Body of pancreas (tissue), 4 donors: ENCODE data around the gene CNIH2. TPM values are rescaled to one million over a fixed set of nuclear protein-coding genes. Genes with fewer than 3 reads are reported as not detected.
"Not testable (repeated sequence)": the region's sequence is repeated elsewhere in the genome, so short reads cannot be mapped to it uniquely, and the experiment has no call there.

Experiments
- ATAC-seq: fragments of 150-250 bp; one replicate; pipeline ENCODE4 v1.9.1; 2016
- DNase-seq, 4 donors: peaks; one replicate each; pipeline ENCODE4 v3.0.0-alpha.2; 2019
- H3K27ac ChIP-seq, 4 donors: fragments of 200-600 bp; sonication (generic); 1 replicate in 3 of 4; 2 replicates in 1 of 4; pipeline versions ENCODE4 v1.5.1 to v1.6.1; 2016 to 2019; ENCODE audit warnings: mild to moderate bottlenecking in 1 of 4, mixed read lengths in 1 of 4, moderate library complexity in 1 of 4
- H3K27me3 ChIP-seq, 2 donors: fragments of 200-600 bp; sonication (generic); one replicate each; pipeline ENCODE4 v1.6.0; 2016; ENCODE audit warnings: mild to moderate bottlenecking in 1 of 2
- H3K36me3 ChIP-seq, 2 donors: fragments of 200-600 bp; sonication (generic); replicated peaks in 1 of 2; 2 replicates each; pipeline ENCODE4 v1.5.1; 2016; ENCODE audit warnings: low read depth in 2 of 2; ENCODE audit not compliant: insufficient read depth in 1 of 2
- H3K4me1 ChIP-seq: fragments of 200-600 bp; sonication (generic); one replicate; pipeline ENCODE4 v1.6.0; 2016
- H3K4me3 ChIP-seq, 2 donors: fragments of 200-600 bp; sonication (generic); 1 replicate in 1 of 2; 2 replicates in 1 of 2; pipeline ENCODE4 v1.5.1; 2016 to 2019
- H3K9me3 ChIP-seq, 3 donors: fragments of 200-600 bp; sonication (generic); 1 replicate in 2 of 3; 2 replicates in 1 of 3; pipeline ENCODE4 v1.5.1; 2016
- POLR2A ChIP-seq, 3 donors: fragments of 450-650 bp; IDR thresholded peaks; one replicate each; pipeline ENCODE4 v1.6.1; 2016; ENCODE audit warnings: antibody characterized with exemption in 3 of 3, mild to moderate bottlenecking in 2 of 3
- WGBS, 2 donors: methylation state at CpG; one replicate each; pipeline ENCODE4 v1.1.5; 2017; 5-methylcytosine and 5-hydroxymethylcytosine counted together
- intact Hi-C: fragments of 100-400 bp; cut with DNase I; formaldehyde crosslinking; loops from one replicate; pipeline ENCODE4 v1.15.1; 2023
- total RNA-seq, 2 donors: library from RNA; depleted of rRNA; stranded (reverse); fragments of >200 nt; gene quantifications; one replicate each; pipeline ENCODE4 v1.1.0, GENCODE V29; 2016
- TF ChIP-seq, protein P1 (sequence below), 7 experiments: fragments of 450-650 bp in 4 of 7; fragments of 200-600 bp in 3 of 7; sonication (generic) in 3 of 7; IDR thresholded peaks; one replicate each; pipeline ENCODE4 v1.5.1; 2016 to 2019; ENCODE audit warnings: antibody characterized with exemption in 7 of 7

Gene CNIH2
- total RNA-seq, 2 donors from 2014 or later: 3.6 to 4.6 TPM

DNA sequence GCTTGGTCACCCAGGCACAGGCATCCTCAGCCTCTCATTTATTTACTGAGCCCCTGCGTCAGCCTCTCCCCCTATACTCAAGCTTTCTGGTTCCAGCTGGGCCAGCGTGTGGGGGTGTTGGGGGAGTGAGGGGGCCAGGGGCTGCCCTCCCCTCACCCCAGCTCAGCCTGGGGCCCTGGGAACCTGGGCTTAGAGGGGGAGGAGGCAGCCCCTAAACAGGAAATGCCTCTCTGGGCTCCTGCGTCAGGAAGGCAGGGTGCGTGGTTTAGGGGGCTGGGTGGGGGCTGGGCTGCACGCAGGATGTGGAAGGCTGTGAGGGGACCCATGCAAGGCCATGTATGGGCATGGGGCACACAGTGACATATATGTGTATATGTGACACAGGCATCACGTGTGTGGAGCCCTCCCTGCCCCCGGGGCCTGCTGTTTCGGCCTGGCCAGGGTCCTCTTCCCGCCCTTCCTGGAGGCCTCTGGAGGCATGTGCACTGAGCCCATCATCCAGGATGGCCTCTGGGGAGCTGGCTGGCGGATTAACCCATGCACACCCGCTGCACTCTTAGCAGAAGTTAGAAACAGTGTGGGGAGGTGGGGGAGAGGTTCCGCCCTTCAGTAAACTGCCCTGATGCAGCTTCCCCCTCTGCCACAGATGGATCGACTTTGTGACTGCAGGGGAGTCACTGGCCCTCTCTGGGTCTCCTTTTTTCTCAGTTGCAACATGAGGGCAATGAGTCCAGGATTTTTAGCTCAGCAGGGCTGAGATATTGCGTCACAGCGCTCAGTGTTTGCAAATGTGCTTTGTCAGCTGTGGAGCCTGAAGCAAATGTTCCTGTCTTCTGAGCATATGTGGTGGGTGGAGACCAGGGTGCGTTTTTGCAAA lies 40.0 kb downstream of the CNIH2 start:
- intact Hi-C loops: no loop called here
- peak; percentile 31 to 79 (median 42) for DNase-seq

DNA sequence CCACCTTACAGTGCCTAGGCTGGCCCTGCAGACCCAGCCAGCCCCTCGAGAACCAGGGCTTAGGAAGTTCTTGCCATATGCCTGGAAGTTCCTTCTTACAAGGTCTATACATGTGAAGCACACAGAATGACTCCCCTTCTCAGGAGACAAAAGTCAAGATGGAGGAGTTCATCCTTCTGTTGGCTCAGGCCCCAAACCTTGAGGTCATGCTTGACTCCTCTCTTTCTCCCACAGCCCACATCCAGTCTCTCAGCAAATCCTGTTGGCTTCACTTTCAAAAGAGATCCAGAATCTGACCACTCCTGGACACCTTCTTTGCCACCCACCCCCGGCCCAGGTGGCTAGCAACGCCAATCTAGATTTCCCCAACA lies 40.6 kb downstream of the CNIH2 start:
- intact Hi-C loops: no loop called here
- TF ChIP-seq, protein P1, sequence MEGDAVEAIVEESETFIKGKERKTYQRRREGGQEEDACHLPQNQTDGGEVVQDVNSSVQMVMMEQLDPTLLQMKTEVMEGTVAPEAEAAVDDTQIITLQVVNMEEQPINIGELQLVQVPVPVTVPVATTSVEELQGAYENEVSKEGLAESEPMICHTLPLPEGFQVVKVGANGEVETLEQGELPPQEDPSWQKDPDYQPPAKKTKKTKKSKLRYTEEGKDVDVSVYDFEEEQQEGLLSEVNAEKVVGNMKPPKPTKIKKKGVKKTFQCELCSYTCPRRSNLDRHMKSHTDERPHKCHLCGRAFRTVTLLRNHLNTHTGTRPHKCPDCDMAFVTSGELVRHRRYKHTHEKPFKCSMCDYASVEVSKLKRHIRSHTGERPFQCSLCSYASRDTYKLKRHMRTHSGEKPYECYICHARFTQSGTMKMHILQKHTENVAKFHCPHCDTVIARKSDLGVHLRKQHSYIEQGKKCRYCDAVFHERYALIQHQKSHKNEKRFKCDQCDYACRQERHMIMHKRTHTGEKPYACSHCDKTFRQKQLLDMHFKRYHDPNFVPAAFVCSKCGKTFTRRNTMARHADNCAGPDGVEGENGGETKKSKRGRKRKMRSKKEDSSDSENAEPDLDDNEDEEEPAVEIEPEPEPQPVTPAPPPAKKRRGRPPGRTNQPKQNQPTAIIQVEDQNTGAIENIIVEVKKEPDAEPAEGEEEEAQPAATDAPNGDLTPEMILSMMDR (IDR thresholded peaks at IDR 0.05): no peak
- no peak for TF ChIP-seq POLR2A (IDR thresholded peaks at IDR 0.05)
- WGBS, 2 donors: 63 to 69% methylated on average over 3 of the region's 3 CpGs
- ATAC-seq (no peak), DNase-seq (no peak)
- H3K4me1 ChIP-seq: peaks cover 5% of the 10 kb centered on the region
- no peaks in the 10 kb centered on the region for H3K36me3 ChIP-seq
- no peaks in the 10 kb centered on the region for H3K9me3 ChIP-seq
- peak overlapping the region in 2 of 4 donors; percentile 65 to 67 for H3K27ac ChIP-seq
- H3K27me3 ChIP-seq: no peaks in the 10 kb centered on the region
- H3K4me3 ChIP-seq: no peak overlapping the region

More for the DNA sequence above, 40.0 kb downstream of the CNIH2 start:
- Histone ChIP-seq H3K4me3 (no peak overlapping the region), H3K4me1 (peaks cover 10% of the 10 kb centered on the region), H3K27ac (peak overlapping the region in 2 of 4 donors; percentile 65 to 67), H3K27me3 (no peaks in the 10 kb centered on the region), H3K9me3 (no peaks in the 10 kb centered on the region), H3K36me3 (no peaks in the 10 kb centered on the region)
- WGBS, 2 donors: 49 to 53% methylated on average over 9 to 13 of the region's 16 CpGs
- ATAC-seq: peak; percentile 21
- TF ChIP-seq, protein P1 (IDR thresholded peaks at IDR 0.05): no peak
- TF ChIP-seq POLR2A (IDR thresholded peaks at IDR 0.05): no peak

DNA sequence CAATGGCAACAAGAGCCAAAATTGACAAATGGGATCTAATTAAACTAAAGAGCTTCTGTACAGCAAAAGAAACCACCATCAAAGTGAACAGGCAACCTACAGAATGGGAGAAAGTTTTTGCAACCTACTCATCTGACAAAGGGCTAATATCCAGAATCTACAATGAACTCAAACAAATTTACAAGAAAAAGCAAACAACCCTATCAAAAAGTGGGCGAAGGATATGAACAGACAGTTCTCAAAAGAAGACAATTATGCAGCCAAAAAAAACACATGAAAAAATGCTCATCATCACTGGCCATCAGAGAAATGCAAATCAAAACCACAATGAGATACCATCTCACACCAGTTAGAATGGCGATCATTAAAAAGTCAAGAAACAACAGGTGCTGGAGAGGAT lies 42.3 kb downstream of the CNIH2 start:
- H3K4me1 ChIP-seq, H3K36me3 ChIP-seq, H3K27ac ChIP-seq, intact Hi-C loops, ATAC-seq, H3K4me3 ChIP-seq, DNase-seq, H3K27me3 ChIP-seq, H3K9me3 ChIP-seq: not testable (repeated sequence)
- WGBS, 2 donors: 71 to 79% methylated on average over 2 of the region's 2 CpGs

DNA sequence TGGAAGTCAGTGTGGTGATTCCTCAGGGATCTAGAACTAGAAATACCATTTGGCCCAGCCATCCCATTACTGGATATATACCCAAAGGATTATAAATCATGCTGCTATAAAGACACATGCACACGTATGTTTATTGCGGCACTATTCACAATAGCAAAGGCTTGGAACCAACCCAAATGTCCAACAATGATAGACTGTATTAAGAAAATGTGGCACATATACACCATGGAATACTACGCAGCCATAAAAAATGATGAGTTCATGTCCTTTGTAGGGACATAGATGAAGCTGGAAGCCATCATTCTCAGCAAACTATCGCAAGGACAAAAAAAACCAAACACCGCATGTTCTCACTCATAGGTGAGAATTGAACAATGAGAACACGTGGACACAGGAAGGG lies 42.8 kb downstream of the CNIH2 start:
- H3K36me3 ChIP-seq, H3K4me1 ChIP-seq, H3K27ac ChIP-seq, DNase-seq, H3K4me3 ChIP-seq, ATAC-seq, H3K9me3 ChIP-seq, intact Hi-C loops, H3K27me3 ChIP-seq: not testable (repeated sequence)
- WGBS, 2 donors: 89 to 94% methylated on average over 6 of the region's 6 CpGs

DNA sequence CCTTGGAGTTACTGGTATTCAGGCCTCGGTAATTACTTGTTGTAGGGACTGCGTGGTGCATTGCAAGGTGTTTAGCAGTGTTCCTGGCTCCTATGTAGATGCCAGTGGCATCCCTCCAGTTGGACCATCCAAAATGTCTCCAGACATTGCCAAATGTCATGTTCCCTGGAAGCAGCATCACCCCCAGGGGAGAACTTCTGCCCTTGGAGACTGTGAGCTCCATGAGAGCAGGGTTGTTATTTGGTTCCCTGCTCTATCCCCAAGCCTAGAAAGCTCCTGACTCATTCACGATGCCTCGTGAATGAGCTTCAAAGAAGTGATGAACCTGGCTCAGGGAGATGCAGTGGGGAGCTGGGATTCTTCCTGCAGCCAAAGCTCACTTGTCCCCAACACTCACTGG lies 43.6 kb downstream of the CNIH2 start:
- no peak for ATAC-seq
- Histone ChIP-seq H3K9me3 (no peaks in the 10 kb centered on the region), H3K27ac (no peak overlapping the region), H3K27me3 (no peaks in the 10 kb centered on the region), H3K36me3 (no peaks in the 10 kb centered on the region), H3K4me3 (no peak overlapping the region), H3K4me1 (peaks cover 5% of the 10 kb centered on the region)
- 81 to 84% methylated on average over 3 to 4 of the region's 4 CpGs for WGBS, 2 donors
- TF ChIP-seq, protein P1 (IDR thresholded peaks at IDR 0.05): no peak
- no peak for TF ChIP-seq POLR2A (IDR thresholded peaks at IDR 0.05)
- no peak for DNase-seq
- intact Hi-C loops: no loop called here
